HL-60 (cell line): ENCODE results near the gene REG3G.
"Not testable (repeated sequence)": the region's sequence is repeated elsewhere in the genome, so short reads cannot be mapped to it uniquely, and the experiment has no call there.

Experiments
- DNase-seq, 2 experiments: peaks; one replicate each; pipeline ENCODE4 v3.0.0-alpha.2; 2010 to 2020; ENCODE audit warnings: low read depth in 1 of 2, low spot score in 1 of 2
- H3K27ac ChIP-seq: fragments of 250-450 bp; sonication (Bioruptor Pico); replicated peaks from 2 replicates; pipeline ENCODE4 v1.5.1; 2020; ENCODE audit warnings: mild to moderate bottlenecking, moderate library complexity
- H3K27me3 ChIP-seq: fragments of 250-450 bp; sonication (Bioruptor Pico); 2 replicates; pipeline ENCODE4 v1.5.1; 2021; ENCODE audit warnings: mild to moderate bottlenecking, moderate library complexity; ENCODE audit not compliant: insufficient read depth, poor library complexity, severe bottlenecking
- H3K4me3 ChIP-seq: replicated peaks from 2 replicates; pipeline ENCODE4 v1.5.1; 2011; ENCODE audit warnings: mild to moderate bottlenecking, control low read depth, low read length; ENCODE audit not compliant: insufficient read depth
- GABPA ChIP-seq: IDR thresholded peaks from 2 replicates; pipeline ENCODE4 v1.6.1; 2012; ENCODE audit warnings: low read depth
- POLR2AphosphoS5 ChIP-seq: IDR thresholded peaks from 2 replicates; pipeline ENCODE4 v1.6.1; 2012; ENCODE audit warnings: low read depth
- SPI1 ChIP-seq: IDR thresholded peaks from 2 replicates; pipeline ENCODE4 v1.6.1; 2012; ENCODE audit warnings: low read depth, mild to moderate bottlenecking, borderline replicate concordance
- TF ChIP-seq, protein P1 (sequence below): IDR thresholded peaks from 2 replicates; pipeline ENCODE4 v1.6.1; 2012; ENCODE audit warnings: low read depth; ENCODE audit not compliant: insufficient replicate concordance
- TF ChIP-seq, protein P2 (sequence below): IDR thresholded peaks from one replicate; pipeline ENCODE4 v1.5.1; 2011; ENCODE audit warnings: low read length, control low read depth, inconsistent platforms; ENCODE audit not compliant: insufficient read depth

Gene REG3G

DNA sequence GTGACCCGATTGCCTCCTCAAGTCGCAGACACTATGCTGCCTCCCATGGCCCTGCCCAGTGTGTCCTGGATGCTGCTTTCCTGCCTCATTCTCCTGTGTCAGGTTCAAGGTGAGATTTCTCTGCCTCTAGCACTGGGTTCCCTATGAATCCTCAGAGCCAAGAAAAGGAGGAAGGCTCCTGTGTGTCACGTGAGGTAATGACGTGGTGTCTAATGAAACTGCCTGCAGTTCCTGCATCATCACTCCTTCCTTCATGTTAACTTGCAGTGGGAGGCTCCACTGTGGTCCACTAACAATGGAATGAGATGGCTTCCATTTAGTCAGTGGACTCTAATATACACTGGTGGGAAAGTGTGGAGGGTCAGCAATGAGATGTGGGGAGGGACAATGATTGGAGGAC lies 559 bp downstream of the REG3G start:
- no peak overlapping the region for H3K4me3 ChIP-seq
- DNase-seq = no peak
- H3K27ac ChIP-seq = no peak overlapping the region
- no peaks in the 10 kb centered on the region for H3K27me3 ChIP-seq
- TF ChIP-seq POLR2AphosphoS5 = no peak
- TF ChIP-seq, protein P1, sequence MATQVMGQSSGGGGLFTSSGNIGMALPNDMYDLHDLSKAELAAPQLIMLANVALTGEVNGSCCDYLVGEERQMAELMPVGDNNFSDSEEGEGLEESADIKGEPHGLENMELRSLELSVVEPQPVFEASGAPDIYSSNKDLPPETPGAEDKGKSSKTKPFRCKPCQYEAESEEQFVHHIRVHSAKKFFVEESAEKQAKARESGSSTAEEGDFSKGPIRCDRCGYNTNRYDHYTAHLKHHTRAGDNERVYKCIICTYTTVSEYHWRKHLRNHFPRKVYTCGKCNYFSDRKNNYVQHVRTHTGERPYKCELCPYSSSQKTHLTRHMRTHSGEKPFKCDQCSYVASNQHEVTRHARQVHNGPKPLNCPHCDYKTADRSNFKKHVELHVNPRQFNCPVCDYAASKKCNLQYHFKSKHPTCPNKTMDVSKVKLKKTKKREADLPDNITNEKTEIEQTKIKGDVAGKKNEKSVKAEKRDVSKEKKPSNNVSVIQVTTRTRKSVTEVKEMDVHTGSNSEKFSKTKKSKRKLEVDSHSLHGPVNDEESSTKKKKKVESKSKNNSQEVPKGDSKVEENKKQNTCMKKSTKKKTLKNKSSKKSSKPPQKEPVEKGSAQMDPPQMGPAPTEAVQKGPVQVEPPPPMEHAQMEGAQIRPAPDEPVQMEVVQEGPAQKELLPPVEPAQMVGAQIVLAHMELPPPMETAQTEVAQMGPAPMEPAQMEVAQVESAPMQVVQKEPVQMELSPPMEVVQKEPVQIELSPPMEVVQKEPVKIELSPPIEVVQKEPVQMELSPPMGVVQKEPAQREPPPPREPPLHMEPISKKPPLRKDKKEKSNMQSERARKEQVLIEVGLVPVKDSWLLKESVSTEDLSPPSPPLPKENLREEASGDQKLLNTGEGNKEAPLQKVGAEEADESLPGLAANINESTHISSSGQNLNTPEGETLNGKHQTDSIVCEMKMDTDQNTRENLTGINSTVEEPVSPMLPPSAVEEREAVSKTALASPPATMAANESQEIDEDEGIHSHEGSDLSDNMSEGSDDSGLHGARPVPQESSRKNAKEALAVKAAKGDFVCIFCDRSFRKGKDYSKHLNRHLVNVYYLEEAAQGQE = no peak
- no peak for TF ChIP-seq GABPA
- TF ChIP-seq, protein P2, sequence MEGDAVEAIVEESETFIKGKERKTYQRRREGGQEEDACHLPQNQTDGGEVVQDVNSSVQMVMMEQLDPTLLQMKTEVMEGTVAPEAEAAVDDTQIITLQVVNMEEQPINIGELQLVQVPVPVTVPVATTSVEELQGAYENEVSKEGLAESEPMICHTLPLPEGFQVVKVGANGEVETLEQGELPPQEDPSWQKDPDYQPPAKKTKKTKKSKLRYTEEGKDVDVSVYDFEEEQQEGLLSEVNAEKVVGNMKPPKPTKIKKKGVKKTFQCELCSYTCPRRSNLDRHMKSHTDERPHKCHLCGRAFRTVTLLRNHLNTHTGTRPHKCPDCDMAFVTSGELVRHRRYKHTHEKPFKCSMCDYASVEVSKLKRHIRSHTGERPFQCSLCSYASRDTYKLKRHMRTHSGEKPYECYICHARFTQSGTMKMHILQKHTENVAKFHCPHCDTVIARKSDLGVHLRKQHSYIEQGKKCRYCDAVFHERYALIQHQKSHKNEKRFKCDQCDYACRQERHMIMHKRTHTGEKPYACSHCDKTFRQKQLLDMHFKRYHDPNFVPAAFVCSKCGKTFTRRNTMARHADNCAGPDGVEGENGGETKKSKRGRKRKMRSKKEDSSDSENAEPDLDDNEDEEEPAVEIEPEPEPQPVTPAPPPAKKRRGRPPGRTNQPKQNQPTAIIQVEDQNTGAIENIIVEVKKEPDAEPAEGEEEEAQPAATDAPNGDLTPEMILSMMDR = no peak
- TF ChIP-seq SPI1 = no peak

DNA sequence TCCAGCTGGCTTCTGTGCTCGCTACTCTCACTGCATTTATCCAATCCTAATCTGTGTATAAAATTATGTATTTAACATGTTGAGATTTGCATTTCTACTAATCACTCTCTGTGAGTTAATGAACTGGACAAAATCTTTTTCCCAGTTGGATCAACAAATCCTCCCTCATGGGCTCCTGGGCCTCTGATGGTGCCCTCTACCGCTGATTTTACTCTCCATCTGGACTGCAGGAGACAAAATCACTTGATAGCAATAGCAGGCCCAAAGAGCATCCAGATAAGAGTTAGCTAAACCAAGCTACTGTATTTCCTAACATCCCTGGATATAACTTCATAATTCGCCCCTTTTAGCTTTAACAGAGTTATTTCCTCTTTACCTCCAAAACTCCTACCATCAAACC lies 14.4 kb downstream of the REG3G start:
- TF ChIP-seq POLR2AphosphoS5 (no peak), SPI1 (no peak), GABPA (no peak)
- TF ChIP-seq, protein P2 = no peak
- TF ChIP-seq, protein P1 = no peak
- H3K27ac ChIP-seq = no peak overlapping the region
- H3K27me3 ChIP-seq = no peaks in the 10 kb centered on the region
- DNase-seq = no peak
- H3K4me3 ChIP-seq = no peak overlapping the region

DNA sequence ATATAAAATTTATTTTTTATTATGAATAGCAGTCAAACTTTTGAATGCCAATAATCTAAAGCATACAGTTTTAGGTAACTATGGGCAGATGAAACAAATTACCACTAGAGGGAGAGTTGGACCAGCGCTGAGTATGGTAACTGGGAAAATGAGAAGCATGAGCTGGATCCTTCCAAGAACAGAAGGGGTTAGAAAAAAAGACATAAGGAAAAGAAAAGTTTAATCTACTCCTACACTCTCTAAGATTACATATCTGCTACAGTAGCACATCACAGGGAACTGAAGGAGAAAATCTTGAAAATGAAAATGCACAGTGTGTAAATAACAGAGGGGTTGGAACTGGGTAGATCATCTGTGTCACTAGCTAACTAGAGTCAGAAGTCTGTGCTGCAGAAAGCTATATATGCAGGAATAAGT lies 15.5 kb downstream of the REG3G start:
- H3K27ac ChIP-seq = no peak overlapping the region
- no peaks in the 10 kb centered on the region for H3K27me3 ChIP-seq
- no peak overlapping the region for H3K4me3 ChIP-seq
- DNase-seq = no peak
- TF ChIP-seq, protein P2 = peak; percentile 31
- TF ChIP-seq, protein P1 = no peak

DNA sequence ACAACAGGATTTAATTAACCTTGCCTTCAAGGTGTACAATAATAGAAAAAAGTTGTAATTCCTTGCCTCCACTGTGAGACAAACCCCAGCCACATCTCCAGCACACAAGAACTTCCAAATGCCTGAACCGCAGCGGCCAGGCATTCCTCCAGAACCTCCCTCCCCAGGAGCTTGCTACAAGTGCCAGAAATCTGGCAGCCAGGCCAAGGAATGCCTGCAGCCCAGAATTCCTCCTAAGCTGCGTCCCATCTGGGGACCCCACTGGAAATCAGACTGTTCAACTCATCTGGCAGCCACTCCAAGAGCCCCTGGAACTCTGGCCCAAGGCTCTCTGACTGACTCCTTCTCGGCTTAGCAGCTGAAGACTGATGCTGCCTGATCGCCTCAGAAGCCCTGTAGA lies 28.0 kb downstream of the REG3G start:
- not testable (repeated sequence) for DNase-seq, H3K4me3 ChIP-seq, H3K27me3 ChIP-seq, H3K27ac ChIP-seq

DNA sequence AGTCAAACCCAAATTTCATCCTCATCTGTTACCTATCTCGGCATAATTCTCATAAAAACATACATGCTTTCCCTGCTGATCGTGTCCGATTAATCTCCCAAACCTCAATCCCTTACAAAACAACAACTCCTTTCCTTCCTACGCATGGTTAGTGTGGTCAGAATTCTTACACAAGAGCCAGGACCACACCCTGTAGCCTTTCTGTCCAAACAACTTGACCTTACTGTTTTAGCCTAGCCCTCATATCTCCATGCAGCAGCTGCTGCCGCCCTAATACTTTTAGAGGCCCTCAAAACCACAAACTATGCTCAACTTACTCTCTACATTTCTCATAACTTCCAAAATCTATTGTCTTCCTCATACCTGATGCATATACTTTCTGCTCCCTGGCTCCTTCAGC lies 29.3 kb downstream of the REG3G start:
- DNase-seq, H3K27me3 ChIP-seq, H3K27ac ChIP-seq, H3K4me3 ChIP-seq: not testable (repeated sequence)
